ENCODE data around the gene TMEM35B.
"Not testable (repeated sequence)": the region's sequence is repeated elsewhere in the genome, so short reads cannot be mapped to it uniquely, and the experiment has no call there.

Gene TMEM35B

DNA sequence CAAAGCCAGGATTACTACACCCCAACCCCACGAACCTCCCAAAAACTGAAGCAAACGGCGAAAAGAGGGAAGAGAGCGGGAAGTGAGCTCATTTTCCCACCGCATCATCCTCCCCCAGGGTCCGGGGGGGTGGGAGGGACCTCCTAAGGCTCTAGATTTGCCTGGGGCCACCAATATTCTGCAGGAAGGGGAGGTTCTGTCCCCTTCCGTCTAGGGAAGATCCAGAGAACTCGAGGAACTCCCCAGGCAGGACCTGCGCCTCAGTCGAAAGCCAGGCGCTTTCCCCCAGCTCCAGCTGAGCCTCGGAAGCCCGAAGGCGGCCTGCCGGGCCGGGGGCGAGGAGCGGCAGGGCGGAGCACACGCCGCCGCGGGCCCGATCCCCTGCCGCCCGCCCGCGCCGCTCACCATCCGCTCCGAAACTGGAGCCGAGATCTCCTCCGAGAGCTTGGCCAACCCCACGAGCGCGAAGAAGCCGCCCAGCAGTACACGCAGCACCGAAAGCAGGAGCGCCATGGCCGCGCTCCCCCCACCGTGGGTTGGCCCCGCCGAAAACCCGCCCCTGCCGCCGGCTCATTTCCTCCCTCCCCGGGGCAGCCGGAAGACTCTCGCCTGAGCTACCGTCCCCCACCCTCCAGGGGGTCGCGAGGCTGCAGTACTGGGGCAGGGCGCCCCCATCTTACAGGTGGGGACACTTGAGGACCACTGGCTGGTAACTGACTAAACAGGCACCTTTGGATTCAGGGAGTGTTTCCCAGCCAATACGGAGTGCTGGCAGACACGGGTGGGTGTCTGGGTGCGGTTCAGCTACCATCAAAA, at the start of gene TMEM35B:
Gene TMEM35B, minus strand, starts transcription at position 555 of the 816 bp plus-strand sequence. Its CDS starts 42 bp downstream, at position 513.
- peak; percentile 81 for DNase-seq

DNA sequence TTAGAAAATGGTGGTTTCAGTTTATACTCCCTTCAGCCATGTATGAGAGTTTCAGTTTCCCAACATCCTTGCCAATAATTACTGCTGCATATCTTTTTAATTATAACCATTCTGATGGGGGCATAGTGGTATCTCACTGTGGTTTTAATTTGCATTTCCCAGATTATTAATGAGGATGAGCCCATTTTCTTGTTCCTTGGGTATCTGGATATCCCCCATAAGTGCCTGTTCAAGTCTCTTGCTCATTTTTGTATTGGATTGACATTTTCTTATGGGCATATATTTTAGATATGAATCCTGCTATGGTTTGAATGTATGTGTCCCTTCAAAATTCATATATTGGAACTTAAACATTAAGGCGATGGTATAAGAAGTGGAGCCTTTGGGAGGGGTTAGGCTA, 48.2 kb upstream of the TMEM35B start:
- no peak for DNase-seq

GRCh38 chr1:35032384-35032739, 47.2 kb upstream of the TMEM35B start:
- DNase-seq, result no peak

DNA sequence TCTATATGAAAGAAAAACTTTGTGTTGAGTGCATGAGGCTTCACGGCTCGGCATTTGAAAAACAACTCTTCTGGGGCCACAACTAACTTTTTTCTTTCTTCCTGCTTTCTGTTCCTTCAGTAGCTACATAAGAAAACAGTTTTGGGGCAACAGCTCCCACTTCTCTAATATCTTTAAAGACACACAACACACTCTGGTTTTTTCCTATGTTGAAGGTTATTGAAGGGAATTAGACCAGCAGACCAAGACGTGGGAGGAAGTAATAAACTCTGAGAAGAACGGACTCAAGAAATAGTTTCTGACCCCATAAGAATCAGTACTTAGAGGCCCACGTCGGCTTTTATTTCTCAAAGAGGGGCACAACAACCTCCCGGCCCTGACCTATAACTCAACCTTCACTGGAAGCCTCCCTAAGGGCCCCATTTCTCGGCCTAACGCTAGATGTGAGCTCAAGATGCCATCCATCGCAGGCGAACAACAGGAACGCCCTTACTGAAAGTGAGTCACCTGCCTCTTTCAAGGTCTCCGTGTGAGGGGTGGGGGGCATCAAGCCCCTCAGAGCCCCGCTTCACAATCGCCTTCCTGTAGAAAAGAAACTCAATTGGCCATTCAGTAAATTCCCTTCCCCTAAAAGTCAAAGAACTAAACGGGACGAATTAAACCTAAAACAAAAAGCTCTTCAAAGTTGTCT, 45.8 kb upstream of the TMEM35B start:
- DNase-seq, result peak; percentile 34

DNA sequence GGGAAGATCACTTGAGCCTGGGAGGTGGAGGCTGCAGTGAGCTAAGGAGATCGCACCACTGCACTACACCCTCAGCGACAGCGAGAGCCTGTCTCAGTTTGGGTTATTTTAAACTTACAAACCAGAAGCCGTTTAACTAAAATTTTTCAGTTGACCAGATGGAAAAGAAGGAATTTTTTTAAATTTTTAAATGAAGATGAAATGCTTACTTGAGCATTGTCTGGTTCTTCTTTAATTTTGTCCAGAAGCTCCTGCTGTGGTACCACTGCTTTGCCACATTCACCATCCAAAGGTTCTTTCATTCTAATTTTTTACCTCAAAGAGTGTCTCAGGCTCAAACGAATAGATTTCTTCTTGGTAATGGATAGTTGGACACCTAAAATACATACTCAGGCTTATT, 45.2 kb upstream of the TMEM35B start:
- no peak for DNase-seq

- DNase-seq, result no peak
Observed at GRCh38 chr1:35029761-35030160, 44.6 kb upstream of the TMEM35B start.

- no peak for DNase-seq
Observed at GRCh38 chr1:35016406-35016805, 31.3 kb upstream of the TMEM35B start.

DNA sequence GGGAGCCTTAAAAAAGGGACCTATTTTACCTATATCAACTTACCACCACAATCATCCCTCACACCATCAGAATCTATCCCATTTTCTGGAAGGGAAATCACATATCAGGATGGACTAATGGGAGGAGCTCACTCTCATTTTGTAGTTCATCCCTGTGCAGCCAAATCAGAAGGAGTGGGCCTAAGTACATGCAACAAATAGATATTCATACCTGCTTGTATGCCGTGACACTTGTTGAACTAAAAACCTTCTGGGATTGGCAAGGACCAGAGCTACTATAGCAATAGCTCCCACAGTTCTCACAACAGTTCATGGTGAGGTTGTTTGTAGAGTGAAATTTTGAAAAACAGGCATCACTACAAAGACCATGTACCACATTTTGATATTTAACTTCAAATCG, 29.3 kb upstream of the TMEM35B start:
- DNase-seq, result no peak

DNA sequence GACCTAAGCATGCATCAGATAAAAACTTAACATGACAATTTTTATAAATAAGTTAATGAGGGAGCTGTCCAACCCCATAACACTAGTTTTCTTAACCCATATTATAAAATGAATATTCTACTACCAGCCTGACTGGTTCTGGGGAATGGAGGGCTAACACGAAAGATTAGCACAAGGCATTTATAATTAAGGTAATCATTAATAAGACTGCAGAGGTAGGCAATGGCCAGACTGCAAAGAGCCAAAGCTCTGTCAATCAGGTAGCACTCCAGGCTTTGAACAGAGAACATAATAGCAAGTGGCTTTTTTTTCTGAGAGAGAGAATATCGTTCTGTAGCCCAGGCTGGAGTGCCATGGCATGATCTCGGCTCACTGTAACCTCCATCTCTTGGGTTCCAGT, 20.6 kb upstream of the TMEM35B start:
- DNase-seq, result no peak

DNA sequence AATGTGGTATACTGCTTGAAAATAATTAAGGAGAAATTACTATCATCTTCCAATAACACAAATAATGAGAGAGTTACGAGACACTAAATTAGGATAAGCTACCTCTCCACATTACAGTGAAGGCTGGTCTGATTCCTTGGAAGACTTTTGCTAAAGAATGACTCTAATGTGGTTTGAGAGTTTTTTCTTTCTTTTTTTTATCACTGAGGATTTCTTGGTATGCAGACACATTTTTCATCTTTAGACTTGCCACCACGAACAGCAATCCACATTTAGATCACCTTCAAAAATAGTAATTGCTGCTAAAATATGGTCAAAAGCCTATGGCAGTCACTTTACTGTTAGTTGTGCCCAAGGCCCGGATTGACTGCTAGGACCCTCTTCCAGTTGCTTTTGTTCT, 16.6 kb upstream of the TMEM35B start:
- DNase-seq, result no peak

DNA sequence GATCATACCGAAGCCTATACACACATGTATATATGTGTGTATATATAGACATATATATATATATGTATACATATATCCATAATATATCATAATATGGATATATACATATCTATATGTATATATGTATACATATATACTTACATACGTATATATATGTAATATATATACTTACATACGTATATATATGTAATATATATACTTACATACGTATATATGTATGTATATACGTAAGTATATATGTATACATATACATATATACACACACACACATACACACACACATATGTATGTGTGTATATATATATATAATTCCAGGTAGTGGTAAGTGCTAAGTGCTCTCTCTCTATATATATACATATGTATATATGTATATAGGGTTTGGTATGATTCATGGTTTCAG, 9.7 kb upstream of the TMEM35B start:
- no peak for DNase-seq

- DNase-seq, result no peak
Observed at GRCh38 chr1:34988581-34988980, 3.4 kb upstream of the TMEM35B start.

- no peak for DNase-seq
Observed at GRCh38 chr1:34988147-34988546, 3.0 kb upstream of the TMEM35B start.

DNA sequence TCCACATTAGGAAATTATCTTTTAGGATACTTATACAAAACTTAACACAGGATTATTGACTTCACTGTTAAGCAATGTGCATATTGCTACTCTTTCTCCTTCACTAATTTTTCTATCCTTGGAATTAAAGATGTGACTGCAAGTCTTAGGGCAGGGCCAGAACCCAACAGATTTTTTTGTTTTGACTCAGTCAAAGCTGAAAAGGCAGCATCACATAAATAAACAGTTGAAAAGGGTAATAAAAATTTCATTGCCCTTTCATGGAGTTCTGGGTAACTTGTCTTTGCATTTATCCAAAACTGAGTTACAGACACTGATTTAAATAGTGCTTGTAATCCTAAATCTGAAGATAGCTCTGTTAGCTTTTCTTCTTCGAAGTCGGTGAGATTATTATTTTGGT, 1.9 kb upstream of the TMEM35B start:
- DNase-seq, result no peak

DNA sequence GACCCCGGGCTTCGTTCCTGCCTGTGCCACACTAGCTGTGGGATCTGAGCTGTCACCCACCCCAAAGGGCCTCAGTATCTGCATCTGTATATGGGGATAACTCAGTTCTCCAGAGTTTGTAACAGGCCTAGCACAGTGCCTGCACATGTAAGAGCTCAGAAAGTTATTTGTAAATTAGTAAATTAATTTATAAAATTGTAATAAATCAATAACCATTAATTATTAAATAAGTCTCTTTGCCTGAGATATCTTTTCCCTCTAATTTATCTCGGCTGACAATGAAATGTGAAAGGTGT, 410 bp upstream of the TMEM35B start:
- DNase-seq, result not testable (repeated sequence)

DNA sequence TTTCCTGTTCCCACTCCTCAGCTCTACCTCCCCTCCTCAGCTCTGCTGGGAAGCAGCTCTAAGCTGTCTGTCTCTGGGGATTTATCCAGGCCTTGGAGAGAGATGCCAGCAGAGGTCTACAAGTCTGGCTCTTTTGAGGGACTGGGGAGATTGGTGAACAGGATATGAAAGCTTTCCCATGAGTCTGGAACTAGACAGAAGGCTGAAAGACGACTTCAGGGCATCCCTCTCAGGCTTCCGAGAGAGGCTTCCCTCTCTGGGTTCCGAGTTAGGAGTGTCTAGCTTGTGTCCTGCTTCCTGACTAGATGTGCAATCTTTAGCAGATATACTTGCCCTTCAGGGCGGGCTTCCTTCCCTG, 733 bp downstream of the TMEM35B start:
- no peak for DNase-seq

- DNase-seq, result no peak
Observed at GRCh38 chr1:34983700-34984355, 1.3 kb downstream of the TMEM35B start.

GRCh38 chr1:34982820-34983376, 2.2 kb downstream of the TMEM35B start:
- no peak for DNase-seq

DNA sequence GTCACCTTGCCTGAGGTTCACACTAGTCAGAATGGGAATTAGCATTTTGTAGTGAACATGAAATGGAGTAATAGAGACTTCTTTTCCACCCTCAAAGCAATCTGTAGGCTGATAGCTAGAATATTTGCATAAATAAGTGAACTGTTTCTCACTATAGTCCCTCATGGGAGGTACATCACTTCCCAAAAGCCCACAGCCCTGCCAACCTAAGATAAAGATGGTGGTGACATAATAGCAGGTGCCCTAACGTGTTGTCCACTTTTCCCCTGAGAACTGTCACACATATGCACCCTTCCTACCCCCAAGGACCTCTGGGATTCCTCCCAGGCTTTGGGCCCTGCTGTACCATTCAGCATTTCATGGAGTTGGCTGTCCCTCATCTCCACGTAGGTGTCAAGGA, 4.4 kb downstream of the TMEM35B start:
- DNase-seq, result no peak

DNA sequence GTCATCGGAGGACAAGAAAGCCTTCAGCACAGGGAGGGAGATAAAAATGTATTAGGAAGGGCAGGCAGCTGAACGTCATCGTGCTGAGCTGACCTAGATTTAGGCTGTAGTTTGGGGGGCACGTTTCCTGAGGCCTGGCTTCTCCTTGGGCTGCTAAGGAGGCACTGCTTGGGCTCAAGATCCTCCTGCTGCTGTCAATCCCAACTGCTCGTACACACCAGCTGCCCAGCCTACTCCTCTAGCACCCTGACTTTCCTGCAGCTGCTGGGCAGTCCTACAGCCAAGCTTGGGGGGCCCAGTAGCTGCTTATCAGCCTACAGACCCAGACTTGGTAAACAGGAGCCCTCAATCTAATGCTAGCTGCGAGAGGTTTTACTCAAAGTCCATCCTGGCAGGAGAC, 6.2 kb downstream of the TMEM35B start:
- no peak for DNase-seq

DNA sequence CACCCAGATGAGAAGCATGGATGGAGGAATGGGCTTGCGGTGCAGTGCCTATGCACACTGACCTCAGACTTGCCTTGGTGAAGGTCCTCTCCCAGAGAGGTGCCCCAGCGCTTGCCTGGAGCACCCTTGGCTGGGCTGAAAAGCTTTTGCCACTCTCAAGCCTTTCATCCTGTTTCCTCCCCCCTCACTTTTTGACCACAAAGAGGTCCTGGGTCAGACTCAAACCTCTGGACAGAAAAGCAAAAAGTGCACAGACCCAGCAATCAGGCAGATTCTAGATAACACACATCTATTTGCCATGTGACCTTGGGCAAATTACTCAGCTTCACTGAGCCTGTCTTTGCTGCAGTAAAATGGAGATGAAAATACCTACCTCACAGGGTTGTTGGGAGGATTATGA, 7.3 kb downstream of the TMEM35B start:
- no peak for DNase-seq

GRCh38 chr1:34977210-34977471, 8.0 kb downstream of the TMEM35B start:
- DNase-seq, result no peak

- no peak for DNase-seq
Observed at GRCh38 chr1:34976384-34977209, 8.6 kb downstream of the TMEM35B start.
